HepG2 (cell line): ENCODE results near the gene ATRN. TPM values are rescaled to one million over a fixed set of nuclear protein-coding genes. Genes with fewer than 3 reads are reported as not detected.

Experiments
- ATAC-seq: fragments of 200-7000 bp; cut with Tn5 transposase; 3 replicates; pipeline ENCODE4 v1.9.1; 2020; ENCODE audit warnings: mild to moderate bottlenecking, moderate library complexity
- BruUV-seq: library from RNA; stranded (reverse); fragments of 400-500 nt; replicated peaks from 2 replicates; lab custom pipeline; 2021; lab: Mats Ljungman, UMichigan
- CTCF ChIA-PET: fragments of 300-600 bp; formaldehyde crosslinking; extraction: SDS; loops from one replicate; lab custom pipeline; 2021; ENCODE audit warnings: low total read pairs, inconsistent platforms, low intra/inter-chr PET ratio; lab: Yijun Ruan, JAX
- POLR2A ChIA-PET: fragments of 350-600 bp; sonication (Branson Sonifier 250); formaldehyde crosslinking; loops from one replicate; lab custom pipeline; 2020; ENCODE audit warnings: antibody characterized with exemption, inconsistent platforms; lab: Yijun Ruan, JAX
- DNase-seq: peaks from one replicate; pipeline ENCODE4 v3.0.0-alpha.2; 2015; ENCODE audit warnings: low spot score
- FAIRE-seq: peaks from 3 replicates; lab custom pipeline; 2011; peaks lifted over from hg19 to GRCh38; lab: Jason Lieb, UNC
- H2AFZ ChIP-seq: one replicate; pipeline ENCODE4 v1.6.1; 2011; ENCODE audit warnings: low read length, inconsistent platforms
- H3K27ac ChIP-seq: fragments of 300-600 bp; 3 replicates; pipeline ENCODE4 v1.8.0; 2011; ENCODE audit warnings: mixed run types, mild to moderate bottlenecking, mixed read lengths, low read length, inconsistent platforms; ENCODE audit not compliant: insufficient read depth; ENCODE audit errors: extremely low read length
- H3K27me3 ChIP-seq, 2 experiments: fragments of 200-600 bp in 1 of 2; 2 replicates in 1 of 2; 3 replicates in 1 of 2; pipeline versions ENCODE4 v1.6.0 to v1.8.0; 2011; ENCODE audit warnings: low read length in 2 of 2, mild to moderate bottlenecking in 2 of 2, moderate library complexity in 2 of 2, inconsistent platforms in 1 of 2; ENCODE audit not compliant: insufficient read depth in 2 of 2, control insufficient read depth in 1 of 2
- H3K36me3 ChIP-seq, 2 experiments: fragments of 200-600 bp in 1 of 2; replicated peaks in 1 of 2; 2 replicates in 1 of 2; 3 replicates in 1 of 2; pipeline versions ENCODE4 v1.5.1 to v1.8.0; 2011; ENCODE audit warnings: low read length in 2 of 2, inconsistent platforms in 1 of 2; ENCODE audit not compliant: insufficient read depth in 2 of 2, control insufficient read depth in 1 of 2
- H3K4me1 ChIP-seq: 2 replicates; pipeline ENCODE4 v1.5.1; 2012; ENCODE audit warnings: low read length, inconsistent platforms; ENCODE audit not compliant: insufficient read depth
- H3K4me2 ChIP-seq: 2 replicates; pipeline ENCODE4 v1.6.0; 2011; ENCODE audit warnings: low read depth, low read length, inconsistent platforms
- H3K4me3 ChIP-seq, 3 experiments: fragments of 200-600 bp in 1 of 3; sonication (generic), shearing (Covaris generic) in 1 of 3; replicated peaks in 1 of 3; 2 replicates each; pipeline ENCODE4 v1.5.1; 2011 to 2016; ENCODE audit warnings: low read length in 3 of 3, inconsistent platforms in 2 of 3, low read depth in 2 of 3, mild to moderate bottlenecking in 2 of 3, control low read depth in 1 of 3, mixed read lengths in 1 of 3; ENCODE audit not compliant: insufficient read depth in 1 of 3
- H3K79me2 ChIP-seq: one replicate; pipeline ENCODE4 v1.6.1; 2011; ENCODE audit warnings: low read length, inconsistent platforms; ENCODE audit not compliant: insufficient read depth
- H3K9ac ChIP-seq: 2 replicates; pipeline ENCODE4 v1.6.0; 2011; ENCODE audit warnings: mild to moderate bottlenecking, low read depth, low read length, inconsistent platforms; ENCODE audit not compliant: insufficient read depth
- H3K9me3 ChIP-seq: 2 replicates; pipeline ENCODE4 v1.5.1; 2012; ENCODE audit warnings: mild to moderate bottlenecking, low read length
- H4K20me1 ChIP-seq: 2 replicates; pipeline ENCODE4 v1.6.0; 2011; ENCODE audit warnings: inconsistent platforms, mild to moderate bottlenecking, low read length, moderate library complexity; ENCODE audit not compliant: insufficient read depth
- KLF16 ChIP-seq, 2 experiments: sonication (generic) in 1 of 2; formaldehyde crosslinking in 1 of 2; IDR thresholded peaks; 2 replicates each; pipeline versions ENCODE4 v1.6.1 to v1.8.0; 2016 to 2023; ENCODE audit warnings: missing genetic modification reagents in 2 of 2, missing compliant biosample characterization in 1 of 2
- NFIB ChIP-seq: sonication (generic); formaldehyde crosslinking; IDR thresholded peaks from 2 replicates; pipeline ENCODE4 v1.9.0; 2021; ENCODE audit warnings: missing genetic modification reagents, mild to moderate bottlenecking, borderline replicate concordance
- RBM39 ChIP-seq: fragments of 200-400 bp; formaldehyde crosslinking; IDR thresholded peaks from one replicate; pipeline ENCODE4 v1.6.1; 2018; ENCODE audit warnings: antibody characterized with exemption, mild to moderate bottlenecking, low read depth, low read length; ENCODE audit not compliant: poor library complexity, severe bottlenecking
- TRIM24 ChIP-seq: sonication (generic); formaldehyde crosslinking; IDR thresholded peaks from 2 replicates; pipeline ENCODE4 v1.8.0; 2022; ENCODE audit warnings: mild to moderate bottlenecking, missing genetic modification reagents
- YEATS4 ChIP-seq: sonication (generic); formaldehyde crosslinking; IDR thresholded peaks from 2 replicates; pipeline ENCODE4 v1.4.0; 2020; ENCODE audit warnings: missing genetic modification reagents, borderline replicate concordance
- ZNF10 ChIP-seq: sonication (generic); formaldehyde crosslinking; IDR thresholded peaks from 2 replicates; pipeline ENCODE4 v1.4.0; 2020; ENCODE audit warnings: mild to moderate bottlenecking, low read depth, missing genetic modification reagents, borderline replicate concordance
- ZNF160 ChIP-seq: sonication (generic); formaldehyde crosslinking; IDR thresholded peaks from 2 replicates; pipeline ENCODE4 v1.8.0; 2022; ENCODE audit warnings: mild to moderate bottlenecking, inconsistent platforms, missing genetic modification reagents
- ZNF263 ChIP-seq: sonication (generic); formaldehyde crosslinking; IDR thresholded peaks from 2 replicates; pipeline ENCODE4 v1.4.0; 2020; ENCODE audit warnings: missing genetic modification reagents
- ZNF326 ChIP-seq: sonication (generic); formaldehyde crosslinking; IDR thresholded peaks from 2 replicates; pipeline ENCODE4 v1.4.0; 2020; ENCODE audit warnings: missing genetic modification reagents, borderline replicate concordance
- ZNF777 ChIP-seq: sonication (generic); formaldehyde crosslinking; IDR thresholded peaks from 2 replicates; pipeline ENCODE4 v1.4.0; 2020; ENCODE audit warnings: missing genetic modification reagents
- ZSCAN30 ChIP-seq: sonication (generic); formaldehyde crosslinking; IDR thresholded peaks from 2 replicates; pipeline ENCODE4 v1.5.0; 2020; ENCODE audit warnings: mild to moderate bottlenecking, missing genetic modification reagents
- WGBS: methylation state at CpG from one replicate; pipeline ENCODE4 v1.1.6; 2017; ENCODE audit warnings: low lambda C conversion rate; 5-methylcytosine and 5-hydroxymethylcytosine counted together
- in situ Hi-C: cut with HindIII; loops from 2 replicates; pipeline ENCODE4 v1.10.0; 2017; ENCODE audit warnings: low pct_unique_long_range_greater_than_20kb; ENCODE audit not compliant: extremely low pct_ligation_motif_present
- intact Hi-C: fragments of 100-400 bp; cut with micrococcal nuclease; formaldehyde crosslinking; loops from one replicate; pipeline ENCODE4 v1.10.0; 2022; ENCODE audit not compliant: unreplicated experiment
- polyA plus RNA-seq, 8 experiments: library from polyadenylated mRNA; depleted of rRNA in 3 of 8; stranded (reverse) in 7 of 8; unstranded in 1 of 8; fragments of >200 nt; fragmentation: Illumina TruSeq in 4 of 8; extraction: Trizol in 4 of 8; gene quantifications; 2 replicates each; pipeline versions ENCODE4 v1.2.1 to v1.2.3, GENCODE V29; 2011 to 2016; ENCODE audit warnings: low read depth in 4 of 8, missing spikeins in 1 of 8, mixed read lengths in 1 of 8; ENCODE audit not compliant: insufficient read depth in 1 of 8
- total RNA-seq, 5 experiments: library from RNA; depleted of rRNA; stranded (reverse); fragments of >200 nt; fragmentation: Illumina TruSeq; extraction: Trizol; gene quantifications; 2 replicates each; pipeline ENCODE4 v1.2.3, GENCODE V29; 2016; ENCODE audit warnings: low read depth in 1 of 5
- TF ChIP-seq, protein P1 (sequence below): sonication (generic); formaldehyde crosslinking; IDR thresholded peaks from 2 replicates; pipeline ENCODE4 v1.8.1; 2022; ENCODE audit warnings: low read depth, mild to moderate bottlenecking, missing genetic modification reagents
- TF ChIP-seq, protein P2 (sequence below): sonication (generic); formaldehyde crosslinking; IDR thresholded peaks from 2 replicates; pipeline ENCODE4 v1.8.1; 2023; ENCODE audit warnings: mild to moderate bottlenecking, missing genetic modification reagents
- TF ChIP-seq, protein P3 (sequence below): sonication (generic); formaldehyde crosslinking; IDR thresholded peaks from 2 replicates; pipeline ENCODE4 v1.4.0; 2020; ENCODE audit warnings: missing genetic modification reagents
- TF ChIP-seq, protein P4 (sequence below): sonication (generic); formaldehyde crosslinking; IDR thresholded peaks from 2 replicates; pipeline ENCODE4 v1.4.0; 2020; ENCODE audit warnings: missing genetic modification reagents

Gene ATRN
- total and polyA plus RNA-seq, 2 of the 13 experiments (the other 11 are each of a cell fraction or from before 2014, with no cell fraction given), result 44.2 to 81.1 TPM

DNA sequence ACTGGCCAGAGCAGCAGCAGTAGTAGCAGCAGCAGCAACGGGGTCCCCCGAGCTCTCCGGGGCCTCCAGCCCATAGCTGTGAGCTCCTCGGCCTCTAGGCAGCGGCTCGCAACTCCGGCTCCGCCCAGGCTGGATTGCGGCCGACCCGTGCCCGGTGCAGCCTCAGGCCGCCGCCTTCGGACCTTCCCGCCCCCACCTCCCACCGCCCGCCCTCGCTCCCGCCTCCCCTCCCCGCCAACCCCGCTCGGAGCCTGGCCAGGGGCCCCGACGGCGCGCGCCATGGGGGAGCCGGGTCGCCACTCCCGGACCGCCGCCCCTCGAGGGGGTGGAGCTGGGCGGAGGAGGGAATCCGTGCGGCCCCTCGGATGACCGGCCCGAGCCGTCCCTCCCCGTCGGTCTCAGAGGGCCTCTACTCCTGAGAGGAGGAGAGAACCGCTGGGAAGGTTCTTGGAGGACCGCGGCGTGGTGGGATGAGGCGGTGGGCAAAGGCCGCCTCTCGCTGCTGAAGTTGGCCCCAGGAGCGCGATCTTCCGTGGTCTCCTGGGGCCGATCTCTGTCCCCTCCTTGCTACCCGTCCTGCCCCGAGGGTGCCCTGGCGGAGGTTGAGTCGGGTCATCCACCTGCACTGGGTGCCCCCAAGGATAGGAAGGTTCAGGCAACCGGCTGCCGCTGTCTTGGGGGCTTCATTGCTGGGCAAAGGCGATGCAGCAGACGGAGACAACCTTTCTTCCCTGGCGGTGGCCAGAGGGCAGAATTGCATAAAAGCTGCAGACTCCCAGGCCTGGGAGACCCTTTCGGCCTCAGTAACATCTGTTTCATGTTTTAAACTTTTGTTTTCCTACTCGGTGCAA lies 211.3 kb downstream of the ATRN start, which contains the start of gene ADAM33 (continued):
- TF ChIP-seq, protein P1, sequence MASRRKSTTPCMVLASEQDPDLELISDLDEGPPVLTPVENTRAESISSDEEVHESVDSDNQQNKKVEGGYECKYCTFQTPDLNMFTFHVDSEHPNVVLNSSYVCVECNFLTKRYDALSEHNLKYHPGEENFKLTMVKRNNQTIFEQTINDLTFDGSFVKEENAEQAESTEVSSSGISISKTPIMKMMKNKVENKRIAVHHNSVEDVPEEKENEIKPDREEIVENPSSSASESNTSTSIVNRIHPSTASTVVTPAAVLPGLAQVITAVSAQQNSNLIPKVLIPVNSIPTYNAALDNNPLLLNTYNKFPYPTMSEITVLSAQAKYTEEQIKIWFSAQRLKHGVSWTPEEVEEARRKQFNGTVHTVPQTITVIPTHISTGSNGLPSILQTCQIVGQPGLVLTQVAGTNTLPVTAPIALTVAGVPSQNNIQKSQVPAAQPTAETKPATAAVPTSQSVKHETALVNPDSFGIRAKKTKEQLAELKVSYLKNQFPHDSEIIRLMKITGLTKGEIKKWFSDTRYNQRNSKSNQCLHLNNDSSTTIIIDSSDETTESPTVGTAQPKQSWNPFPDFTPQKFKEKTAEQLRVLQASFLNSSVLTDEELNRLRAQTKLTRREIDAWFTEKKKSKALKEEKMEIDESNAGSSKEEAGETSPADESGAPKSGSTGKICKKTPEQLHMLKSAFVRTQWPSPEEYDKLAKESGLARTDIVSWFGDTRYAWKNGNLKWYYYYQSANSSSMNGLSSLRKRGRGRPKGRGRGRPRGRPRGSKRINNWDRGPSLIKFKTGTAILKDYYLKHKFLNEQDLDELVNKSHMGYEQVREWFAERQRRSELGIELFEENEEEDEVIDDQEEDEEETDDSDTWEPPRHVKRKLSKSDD (CRISPR knock-in tag), result no peak
- TF ChIP-seq RBM39, result no peak
- TF ChIP-seq ZNF777 (CRISPR knock-in tag), result peak; percentile 94
- TF ChIP-seq, all 625 proteins: peak for 11

DNA sequence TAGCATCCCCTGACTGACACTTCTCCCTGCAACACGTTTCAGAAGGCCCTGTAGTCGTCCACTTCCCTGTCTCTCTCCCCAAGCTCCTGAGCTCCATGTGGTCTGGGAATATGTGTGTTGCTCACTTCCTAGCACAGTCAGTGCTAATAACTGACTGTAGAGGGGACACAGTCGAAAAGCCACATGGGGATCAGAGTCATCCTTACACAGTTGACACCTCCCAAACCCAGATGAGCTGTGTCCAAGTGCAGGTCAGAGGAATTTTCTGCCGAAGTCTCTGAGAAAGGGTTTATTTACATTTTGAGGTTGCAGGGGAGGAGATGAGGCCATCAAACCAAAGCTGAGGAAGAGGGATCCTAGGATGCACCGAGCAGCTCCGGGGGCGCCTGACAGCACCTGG lies 214.5 kb downstream of the ATRN start:
- BruUV-seq, result no TSS peak
- Histone ChIP-seq H4K20me1 (no peaks in the 10 kb centered on the region), H3K4me2 (no peak overlapping the region), H3K9me3 (no peaks in the 10 kb centered on the region), H3K27me3 (peaks cover 31 to 75% of the 10 kb centered on the region in 2 experiments), H3K36me3 (no peaks in the 10 kb centered on the region), H3K79me2 (no peaks in the 10 kb centered on the region), H2AFZ (no peak overlapping the region), H3K9ac (no peak overlapping the region), H3K4me1 (0 out of 2 replicates have a peak, but pooled peaks cover 9% of the 10 kb centered on the region), H3K27ac (no peak overlapping the region), H3K4me3 (no peak overlapping the region)
- ChIA-PET POLR2A (no interaction called here), CTCF (no interaction called here)
- no peak for ATAC-seq
- intact Hi-C loops (no loop called here), in situ Hi-C loops (no loop called here)
- FAIRE-seq, result no peak
- DNase-seq, result no peak
- WGBS, result 27% methylated on average over 7 of the region's 7 CpGs
- TF ChIP-seq, protein P2, sequence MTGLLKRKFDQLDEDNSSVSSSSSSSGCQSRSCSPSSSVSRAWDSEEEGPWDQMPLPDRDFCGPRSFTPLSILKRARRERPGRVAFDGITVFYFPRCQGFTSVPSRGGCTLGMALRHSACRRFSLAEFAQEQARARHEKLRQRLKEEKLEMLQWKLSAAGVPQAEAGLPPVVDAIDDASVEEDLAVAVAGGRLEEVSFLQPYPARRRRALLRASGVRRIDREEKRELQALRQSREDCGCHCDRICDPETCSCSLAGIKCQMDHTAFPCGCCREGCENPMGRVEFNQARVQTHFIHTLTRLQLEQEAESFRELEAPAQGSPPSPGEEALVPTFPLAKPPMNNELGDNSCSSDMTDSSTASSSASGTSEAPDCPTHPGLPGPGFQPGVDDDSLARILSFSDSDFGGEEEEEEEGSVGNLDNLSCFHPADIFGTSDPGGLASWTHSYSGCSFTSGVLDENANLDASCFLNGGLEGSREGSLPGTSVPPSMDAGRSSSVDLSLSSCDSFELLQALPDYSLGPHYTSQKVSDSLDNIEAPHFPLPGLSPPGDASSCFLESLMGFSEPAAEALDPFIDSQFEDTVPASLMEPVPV (CRISPR knock-in tag), result no peak
- no peak for TF ChIP-seq ZNF160 (CRISPR knock-in tag)
- no peak for TF ChIP-seq ZNF263
- no peak for TF ChIP-seq NFIB
- no peak for TF ChIP-seq ZNF326 (CRISPR knock-in tag)
- TF ChIP-seq ZNF10 (CRISPR knock-in tag), result no peak
- TF ChIP-seq YEATS4 (CRISPR knock-in tag), result no peak
- TF ChIP-seq KLF16 (CRISPR knock-in tag; IDR thresholded peaks at IDR 0.05), result no peak
- TF ChIP-seq ZSCAN30 (CRISPR knock-in tag), result no peak
- no peak for TF ChIP-seq TRIM24 (CRISPR knock-in tag)
- TF ChIP-seq, protein P3, sequence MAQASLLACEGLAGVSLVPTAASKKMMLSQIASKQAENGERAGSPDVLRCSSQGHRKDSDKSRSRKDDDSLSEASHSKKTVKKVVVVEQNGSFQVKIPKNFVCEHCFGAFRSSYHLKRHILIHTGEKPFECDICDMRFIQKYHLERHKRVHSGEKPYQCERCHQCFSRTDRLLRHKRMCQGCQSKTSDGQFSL (CRISPR knock-in tag), result no peak
- TF ChIP-seq, protein P4, sequence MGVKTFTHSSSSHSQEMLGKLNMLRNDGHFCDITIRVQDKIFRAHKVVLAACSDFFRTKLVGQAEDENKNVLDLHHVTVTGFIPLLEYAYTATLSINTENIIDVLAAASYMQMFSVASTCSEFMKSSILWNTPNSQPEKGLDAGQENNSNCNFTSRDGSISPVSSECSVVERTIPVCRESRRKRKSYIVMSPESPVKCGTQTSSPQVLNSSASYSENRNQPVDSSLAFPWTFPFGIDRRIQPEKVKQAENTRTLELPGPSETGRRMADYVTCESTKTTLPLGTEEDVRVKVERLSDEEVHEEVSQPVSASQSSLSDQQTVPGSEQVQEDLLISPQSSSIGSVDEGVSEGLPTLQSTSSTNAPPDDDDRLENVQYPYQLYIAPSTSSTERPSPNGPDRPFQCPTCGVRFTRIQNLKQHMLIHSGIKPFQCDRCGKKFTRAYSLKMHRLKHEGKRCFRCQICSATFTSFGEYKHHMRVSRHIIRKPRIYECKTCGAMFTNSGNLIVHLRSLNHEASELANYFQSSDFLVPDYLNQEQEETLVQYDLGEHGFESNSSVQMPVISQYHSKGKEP (CRISPR knock-in tag), result no peak
